Smooth muscle cell (in vitro differentiated cells): Measurements from ENCODE around the gene PKHD1. TPM values are rescaled to one million over a fixed set of nuclear protein-coding genes. Genes with fewer than 3 reads are reported as not detected.

Source experiments
- DNase-seq: peaks from one replicate; lab custom pipeline; 2025; ENCODE audit not compliant: unreplicated experiment; lab: John Stamatoyannopoulos, UW
- H2AFZ ChIP-seq: fragments of 200-600 bp; sonication (generic); 2 replicates; pipeline ENCODE4 v1.6.0; 2016; ENCODE audit warnings: antibody characterized with exemption, low read depth, mild to moderate bottlenecking
- H3F3A ChIP-seq: fragments of 200-600 bp; sonication (generic); 2 replicates; pipeline ENCODE4 v1.6.0; 2017; ENCODE audit warnings: antibody characterized with exemption, low read depth
- H3K27ac ChIP-seq: fragments of 200-600 bp; sonication (generic); 2 replicates; pipeline ENCODE4 v1.5.1; 2016; ENCODE audit warnings: low read depth, mild to moderate bottlenecking
- H3K27me3 ChIP-seq: fragments of 200-600 bp; sonication (generic); 2 replicates; pipeline ENCODE4 v1.6.1; 2016; ENCODE audit warnings: low read depth, mild to moderate bottlenecking
- H3K36me3 ChIP-seq: fragments of 200-600 bp; sonication (generic); 2 replicates; pipeline ENCODE4 v1.5.1; 2016; ENCODE audit warnings: low read depth
- H3K4me1 ChIP-seq: fragments of 200-600 bp; sonication (generic); 2 replicates; pipeline ENCODE4 v1.5.1; 2016; ENCODE audit warnings: low read depth
- H3K4me2 ChIP-seq: fragments of 200-600 bp; sonication (generic); 2 replicates; pipeline ENCODE4 v1.6.0; 2016; ENCODE audit warnings: mild to moderate bottlenecking
- H3K4me3 ChIP-seq: fragments of 200-600 bp; sonication (generic); 2 replicates; pipeline ENCODE4 v1.5.1; 2016; ENCODE audit warnings: mild to moderate bottlenecking
- H3K79me2 ChIP-seq: fragments of 200-600 bp; sonication (generic); 2 replicates; pipeline ENCODE4 v1.6.0; 2016; ENCODE audit warnings: low read depth, mild to moderate bottlenecking
- H3K9ac ChIP-seq: fragments of 200-600 bp; sonication (generic); 2 replicates; pipeline ENCODE4 v1.6.0; 2016; ENCODE audit warnings: low read depth
- H3K9me3 ChIP-seq: fragments of 200-600 bp; sonication (generic); replicated peaks from 2 replicates; pipeline ENCODE4 v1.5.1; 2016; ENCODE audit warnings: low read depth
- H4K20me1 ChIP-seq: fragments of 200-600 bp; sonication (generic); 2 replicates; pipeline ENCODE4 v1.6.0; 2016; ENCODE audit warnings: low read depth
- WGBS: methylation state at CpG from one replicate; pipeline ENCODE4 v1.1.7; 2016; ENCODE audit warnings: low lambda C conversion rate; 5-methylcytosine and 5-hydroxymethylcytosine counted together
- polyA plus RNA-seq: library from polyadenylated mRNA; unstranded; fragments of >200 nt; fragmentation: Nextera tagmentation; extraction: Ambion mirVana; gene quantifications from 2 replicates; pipeline ENCODE4 v1.2.1, GENCODE V29; 2016
- total RNA-seq: library from RNA; depleted of rRNA; stranded (reverse); fragments of >200 nt; gene quantifications from 2 replicates; pipeline ENCODE4 v1.2.3, GENCODE V29; 2014
- TF ChIP-seq, protein P1 (sequence below): fragments of 200-600 bp; sonication (generic); IDR thresholded peaks from 2 replicates; pipeline ENCODE4 v1.5.1; 2017; ENCODE audit warnings: borderline replicate concordance, mild to moderate bottlenecking, antibody characterized with exemption; ENCODE audit not compliant: insufficient read depth, poor library complexity, severe bottlenecking

Gene PKHD1
- total and polyA plus RNA-seq, 2 experiments from 2014 or later = not detected

DNA sequence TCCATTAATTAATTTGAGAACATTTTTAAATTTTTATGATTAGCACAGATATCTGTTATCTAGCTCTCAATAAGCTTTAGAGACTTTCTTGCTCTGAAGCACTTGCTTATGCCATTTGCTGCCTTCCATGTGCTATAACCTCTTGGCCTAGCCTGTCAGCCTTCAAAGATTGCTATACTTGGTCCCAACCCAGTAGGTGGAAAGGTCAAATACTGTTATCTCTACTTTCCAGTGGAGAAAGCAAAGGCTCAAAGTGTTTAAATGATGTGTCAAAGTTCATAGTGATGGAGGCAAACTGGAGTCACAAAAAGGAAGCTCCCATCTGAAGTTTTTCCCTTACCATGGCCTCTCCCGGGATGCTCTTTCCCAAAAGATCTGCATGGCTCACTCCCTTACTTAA lies 125.1 kb downstream of the PKHD1 start:
- Histone ChIP-seq H3K27me3 (peaks cover 4% of the 10 kb centered on the region), H3K9ac (no peak overlapping the region), H3F3A (no peaks in the 10 kb centered on the region), H3K4me3 (no peak overlapping the region), H3K79me2 (no peaks in the 10 kb centered on the region), H3K4me1 (no peaks in the 10 kb centered on the region), H3K9me3 (no peaks in the 10 kb centered on the region), H3K36me3 (no peaks in the 10 kb centered on the region), H4K20me1 (no peaks in the 10 kb centered on the region), H2AFZ (no peak overlapping the region), H3K4me2 (no peak overlapping the region), H3K27ac (no peak overlapping the region)
- TF ChIP-seq, protein P1, sequence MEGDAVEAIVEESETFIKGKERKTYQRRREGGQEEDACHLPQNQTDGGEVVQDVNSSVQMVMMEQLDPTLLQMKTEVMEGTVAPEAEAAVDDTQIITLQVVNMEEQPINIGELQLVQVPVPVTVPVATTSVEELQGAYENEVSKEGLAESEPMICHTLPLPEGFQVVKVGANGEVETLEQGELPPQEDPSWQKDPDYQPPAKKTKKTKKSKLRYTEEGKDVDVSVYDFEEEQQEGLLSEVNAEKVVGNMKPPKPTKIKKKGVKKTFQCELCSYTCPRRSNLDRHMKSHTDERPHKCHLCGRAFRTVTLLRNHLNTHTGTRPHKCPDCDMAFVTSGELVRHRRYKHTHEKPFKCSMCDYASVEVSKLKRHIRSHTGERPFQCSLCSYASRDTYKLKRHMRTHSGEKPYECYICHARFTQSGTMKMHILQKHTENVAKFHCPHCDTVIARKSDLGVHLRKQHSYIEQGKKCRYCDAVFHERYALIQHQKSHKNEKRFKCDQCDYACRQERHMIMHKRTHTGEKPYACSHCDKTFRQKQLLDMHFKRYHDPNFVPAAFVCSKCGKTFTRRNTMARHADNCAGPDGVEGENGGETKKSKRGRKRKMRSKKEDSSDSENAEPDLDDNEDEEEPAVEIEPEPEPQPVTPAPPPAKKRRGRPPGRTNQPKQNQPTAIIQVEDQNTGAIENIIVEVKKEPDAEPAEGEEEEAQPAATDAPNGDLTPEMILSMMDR = no peak
- no peak for DNase-seq
- 94% methylated on average over 1 of the region's 1 CpG for WGBS

DNA sequence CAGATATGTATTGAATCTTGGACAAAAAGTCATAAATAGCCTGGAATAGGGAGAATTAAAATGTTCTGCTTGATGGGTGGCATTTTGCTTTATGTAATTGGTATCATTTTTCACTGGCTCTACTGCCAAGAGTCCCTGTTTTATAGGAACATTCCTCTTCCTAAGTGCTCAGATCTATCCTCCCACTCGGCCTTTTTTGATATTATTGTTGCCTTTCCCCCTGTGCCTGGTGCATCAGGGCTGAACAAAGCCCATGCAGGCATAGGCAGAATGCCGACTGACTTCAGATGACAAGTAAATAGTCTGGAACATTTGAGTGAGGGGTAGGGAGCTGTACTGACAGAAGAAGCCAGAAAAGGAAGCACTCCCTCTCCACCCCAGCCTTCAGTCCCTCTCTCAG lies 127.0 kb downstream of the PKHD1 start:
- TF ChIP-seq, protein P1 = no peak
- Histone ChIP-seq H3K9ac (no peak overlapping the region), H3K9me3 (no peaks in the 10 kb centered on the region), H3K27me3 (peaks cover 4% of the 10 kb centered on the region), H3K79me2 (no peaks in the 10 kb centered on the region), H3K36me3 (no peaks in the 10 kb centered on the region), H3K4me2 (no peak overlapping the region), H2AFZ (no peak overlapping the region), H3K27ac (no peak overlapping the region), H3K4me1 (no peaks in the 10 kb centered on the region), H3F3A (no peaks in the 10 kb centered on the region), H3K4me3 (no peak overlapping the region), H4K20me1 (no peaks in the 10 kb centered on the region)
- DNase-seq = no peak
- WGBS = 60% methylated on average over 2 of the region's 2 CpGs

DNA sequence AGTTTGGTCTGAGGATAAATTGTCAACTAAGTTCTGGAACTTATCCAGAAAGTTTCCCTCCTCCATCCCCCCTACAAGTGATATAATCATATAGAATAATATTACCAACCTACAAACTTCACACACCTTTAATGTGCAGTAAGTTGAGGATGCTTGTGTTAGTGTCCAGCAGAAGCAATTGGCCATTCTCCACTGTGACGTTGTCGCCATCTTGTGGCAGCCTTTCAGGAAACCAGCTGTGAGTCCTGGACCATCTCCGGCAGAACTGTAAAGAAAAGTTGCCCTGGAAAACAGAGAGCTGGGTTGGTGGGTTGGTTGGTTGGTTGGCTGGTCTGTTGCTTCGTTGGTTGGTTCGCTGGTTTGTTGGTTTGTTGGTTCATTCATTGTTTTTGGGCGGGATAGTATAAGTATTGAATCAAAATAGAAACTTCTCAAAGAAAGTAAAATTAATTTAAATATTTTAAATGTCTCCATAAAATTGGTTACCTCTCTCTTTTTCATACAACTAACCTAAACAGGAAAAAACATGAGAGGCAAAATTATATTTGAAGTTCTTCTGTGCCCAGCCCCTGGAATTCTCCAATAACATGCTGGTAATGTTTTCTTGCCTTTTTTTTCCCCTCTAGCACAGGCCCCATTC lies 127.5 kb downstream of the PKHD1 start:
- 10% methylated on average over 6 of the region's 6 CpGs for WGBS
- no peaks in the 10 kb centered on the region for H4K20me1 ChIP-seq
- no peaks in the 10 kb centered on the region for H3F3A ChIP-seq
- peak; percentile 1 for DNase-seq
- no peaks in the 10 kb centered on the region for H3K79me2 ChIP-seq
- no peak overlapping the region for H3K27ac ChIP-seq
- TF ChIP-seq, protein P1 = peak; percentile 87
- H3K27me3 ChIP-seq = peaks cover 4% of the 10 kb centered on the region
- no peak overlapping the region for H2AFZ ChIP-seq
- no peaks in the 10 kb centered on the region for H3K4me1 ChIP-seq
- H3K9me3 ChIP-seq = no peaks in the 10 kb centered on the region
- H3K36me3 ChIP-seq = no peaks in the 10 kb centered on the region
- no peak overlapping the region for H3K4me3 ChIP-seq
- no peak overlapping the region for H3K9ac ChIP-seq
- H3K4me2 ChIP-seq = no peak overlapping the region

DNA sequence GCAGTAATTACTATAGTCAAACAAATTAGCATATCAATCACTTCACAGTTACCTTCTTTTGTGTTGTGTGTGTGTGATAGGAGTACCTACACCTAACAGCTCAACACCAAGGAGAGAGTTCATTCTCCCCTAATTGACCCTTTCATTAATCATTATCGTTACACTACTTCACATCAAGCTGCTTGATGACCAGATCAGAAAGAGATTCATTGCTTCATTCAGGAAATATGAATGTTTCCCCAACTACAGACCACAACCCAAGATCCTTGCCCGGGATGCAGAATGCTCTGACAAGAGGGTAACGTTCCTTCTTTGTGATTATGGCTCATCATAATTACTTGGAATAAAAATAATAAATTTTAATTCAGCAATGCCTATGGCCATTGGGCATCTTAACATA lies 132.7 kb downstream of the PKHD1 start:
- Histone ChIP-seq H3K36me3 (no peaks in the 10 kb centered on the region), H2AFZ (no peak overlapping the region), H3K4me2 (no peak overlapping the region), H3K9me3 (no peaks in the 10 kb centered on the region), H3K9ac (no peak overlapping the region), H3K27ac (no peak overlapping the region), H3K79me2 (no peaks in the 10 kb centered on the region), H3F3A (no peaks in the 10 kb centered on the region), H4K20me1 (no peaks in the 10 kb centered on the region), H3K4me1 (peaks cover 2% of the 10 kb centered on the region), H3K27me3 (no peaks in the 10 kb centered on the region), H3K4me3 (no peak overlapping the region)
- no peak for DNase-seq
- WGBS = 87% methylated on average over 3 of the region's 3 CpGs
- TF ChIP-seq, protein P1 = no peak
